HFF-Myc (cell line): ENCODE data around the gene GALNT16.

Experiments used
- DNase-seq: peaks from one replicate; pipeline ENCODE4 v3.0.0-alpha.2; 2011; ENCODE audit warnings: low read depth; ENCODE audit errors: extremely low read depth
- H3K4me3 ChIP-seq: replicated peaks from 2 replicates; pipeline ENCODE4 v1.5.1; 2011; ENCODE audit warnings: low read depth, mild to moderate bottlenecking, control low read depth, low read length
- CTCF ChIP-seq: IDR thresholded peaks from 2 replicates; pipeline ENCODE4 v1.5.1; 2012; ENCODE audit warnings: mild to moderate bottlenecking, low read depth, low read length, control low read depth; ENCODE audit errors: missing control alignments

The GALNT16 gene

DNA sequence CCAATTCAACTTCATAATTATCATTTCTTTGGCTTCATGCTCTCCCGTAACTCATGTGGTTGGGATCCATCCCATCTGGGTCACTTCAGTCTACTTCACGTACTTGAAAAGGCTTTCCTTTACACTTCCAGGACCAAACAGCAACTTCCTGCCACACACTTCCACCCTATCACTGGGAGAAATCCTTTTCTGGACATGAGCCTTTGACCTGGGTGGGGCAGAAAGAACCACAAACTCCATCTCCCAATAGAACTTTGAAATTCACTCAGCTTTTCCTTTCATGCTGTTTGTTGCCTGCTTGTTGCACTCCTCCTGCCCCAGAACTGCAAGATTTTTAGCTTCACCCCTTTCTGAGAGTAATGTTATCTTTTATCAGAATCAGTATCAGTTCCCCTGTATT is 18.4 kb upstream of the GALNT16 start:
- no peak for DNase-seq
- TF ChIP-seq CTCF = no peak
- H3K4me3 ChIP-seq = no peak overlapping the region

GRCh38 chr14:69242311-69243224 is 17.4 kb upstream of the GALNT16 start:
- H3K4me3 ChIP-seq = no peak overlapping the region
- peak; percentile 46 for DNase-seq
- TF ChIP-seq CTCF = peak; percentile 68

DNA sequence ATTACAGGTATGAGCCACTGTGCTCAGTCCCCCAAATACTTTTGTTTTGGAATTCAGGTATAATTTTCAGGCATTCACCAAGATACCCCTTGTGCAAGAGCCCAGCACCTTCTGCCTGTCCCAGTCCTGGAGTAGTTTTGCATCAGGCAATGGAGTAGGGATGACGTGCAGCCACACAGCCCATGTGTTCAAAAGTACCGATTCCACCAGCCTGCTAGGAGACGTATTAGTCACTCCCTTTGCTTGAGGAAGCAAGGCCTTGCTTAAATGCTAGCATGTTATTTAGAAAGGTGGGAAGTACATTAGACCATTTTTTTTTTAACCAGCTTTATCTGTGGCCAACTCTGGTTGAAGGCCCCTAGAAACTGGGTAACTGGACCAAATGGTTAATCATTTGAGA is 15.0 kb upstream of the GALNT16 start:
- DNase-seq = no peak
- no peak overlapping the region for H3K4me3 ChIP-seq
- TF ChIP-seq CTCF = no peak

DNA sequence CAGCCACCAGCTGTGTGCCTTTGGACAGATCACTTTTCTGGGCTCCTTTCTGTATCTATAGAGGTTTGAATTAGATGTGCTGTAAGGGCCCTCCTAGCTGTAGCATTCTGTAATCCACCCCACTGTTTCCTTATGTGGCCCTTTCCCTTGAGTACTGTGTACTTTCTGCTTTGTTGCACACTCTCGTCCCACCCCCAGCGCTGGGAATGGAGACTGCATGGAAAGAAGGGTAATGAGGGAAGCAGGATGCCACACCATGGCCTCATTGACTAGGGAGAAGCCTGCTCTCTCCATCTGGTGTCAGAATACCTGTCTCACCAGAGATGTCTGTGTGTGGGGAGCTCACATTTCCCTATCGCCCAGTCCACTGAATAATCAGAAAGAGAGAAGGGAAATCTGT is 13.6 kb upstream of the GALNT16 start:
- no peak for TF ChIP-seq CTCF
- no peak for DNase-seq
- no peak overlapping the region for H3K4me3 ChIP-seq

- DNase-seq = peak; percentile 63
- no peak for TF ChIP-seq CTCF
- no peak overlapping the region for H3K4me3 ChIP-seq
These were observed 12.1 kb upstream of the GALNT16 start for GRCh38 chr14:69247676-69248440.

- DNase-seq = no peak
- TF ChIP-seq CTCF = no peak
- H3K4me3 ChIP-seq = no peak overlapping the region
These were observed 10.4 kb upstream of the GALNT16 start for GRCh38 chr14:69249603-69250002.
